Anterior cingulate cortex (tissue), 58 donors: ENCODE results near the gene CSF2.
"Not testable (repeated sequence)": the region's sequence is repeated elsewhere in the genome, so short reads cannot be mapped to it uniquely, and the experiment has no call there.

ENCODE experiments used
- DNase-seq, 58 donors: peaks; one replicate each; lab custom pipeline; 2025; lab: John Stamatoyannopoulos, UW

CSF2 gene

GRCh38 chr5:132105688-132106087 lies 32.1 kb downstream of the CSF2 start:
- DNase-seq = no peak

GRCh38 chr5:132108495-132108894 lies 34.9 kb downstream of the CSF2 start:
- DNase-seq = not testable (repeated sequence)

- not testable (repeated sequence) for DNase-seq
Observed at GRCh38 chr5:132108957-132109356, 35.4 kb downstream of the CSF2 start.

DNA sequence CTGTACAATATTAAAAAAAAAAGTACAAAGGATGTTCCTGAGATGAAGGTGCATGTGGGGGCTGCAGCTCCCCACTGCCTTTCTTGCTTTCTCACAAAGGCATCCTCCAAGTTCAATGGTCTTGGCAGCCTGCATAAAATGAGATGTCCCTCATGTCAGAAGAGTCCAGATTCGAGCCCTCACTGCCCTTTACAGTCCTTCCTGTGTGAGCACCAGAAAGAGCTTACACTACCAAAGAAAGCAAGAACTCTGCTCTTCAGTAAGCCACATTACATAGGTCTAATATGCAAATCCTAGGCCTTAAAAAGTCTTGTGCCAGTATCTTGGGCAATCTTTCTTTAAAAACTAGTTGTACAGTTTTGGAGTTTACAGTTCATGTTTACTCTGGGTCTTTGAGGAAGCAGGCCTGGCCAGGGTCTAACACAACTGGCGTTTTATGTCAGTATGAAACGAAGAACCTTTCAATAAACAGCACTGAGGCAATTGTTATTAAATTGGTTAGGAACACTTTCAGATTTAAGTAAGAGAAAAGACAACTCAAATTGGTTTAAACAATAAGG lies 36.0 kb downstream of the CSF2 start:
- no peak for DNase-seq

DNA sequence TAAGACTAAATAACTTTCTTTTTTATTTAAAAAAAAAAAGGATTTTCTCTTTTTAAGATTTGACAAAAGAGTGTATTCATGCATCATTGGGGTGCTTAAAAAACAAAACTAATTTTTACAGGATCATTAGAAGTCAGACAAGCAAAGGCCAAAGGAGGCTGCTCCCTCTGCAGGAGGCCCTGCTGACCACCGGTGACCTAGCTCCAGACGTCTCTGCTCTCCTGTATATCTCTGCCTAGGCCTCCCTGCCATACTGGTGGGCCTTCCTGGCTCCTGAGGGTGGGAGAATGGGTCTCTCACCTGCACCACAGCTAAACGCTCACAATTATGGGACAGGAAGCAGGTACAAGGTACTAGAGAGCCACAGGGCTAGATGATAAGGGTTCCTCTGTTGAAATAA lies 36.6 kb downstream of the CSF2 start:
- no peak for DNase-seq

DNA sequence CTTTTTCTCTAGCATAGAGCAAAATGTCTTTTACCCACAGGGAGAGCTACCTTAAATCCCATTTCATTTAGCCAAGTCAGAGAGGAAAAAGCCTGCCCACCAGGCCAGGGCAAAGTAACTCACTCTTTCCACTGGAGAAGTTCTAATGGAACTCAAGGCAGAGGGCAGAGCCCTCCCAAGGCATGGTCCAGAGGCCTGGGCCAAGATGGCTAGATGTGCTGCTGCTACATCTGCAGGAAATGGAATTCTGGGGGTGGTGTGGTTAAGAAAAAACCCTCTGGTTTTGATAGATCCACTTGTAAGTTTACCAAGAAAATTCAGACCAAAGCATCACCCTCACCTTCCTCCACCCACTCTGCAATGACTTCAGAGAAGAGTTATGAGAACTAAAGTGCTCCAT lies 37.3 kb downstream of the CSF2 start:
- no peak for DNase-seq

DNA sequence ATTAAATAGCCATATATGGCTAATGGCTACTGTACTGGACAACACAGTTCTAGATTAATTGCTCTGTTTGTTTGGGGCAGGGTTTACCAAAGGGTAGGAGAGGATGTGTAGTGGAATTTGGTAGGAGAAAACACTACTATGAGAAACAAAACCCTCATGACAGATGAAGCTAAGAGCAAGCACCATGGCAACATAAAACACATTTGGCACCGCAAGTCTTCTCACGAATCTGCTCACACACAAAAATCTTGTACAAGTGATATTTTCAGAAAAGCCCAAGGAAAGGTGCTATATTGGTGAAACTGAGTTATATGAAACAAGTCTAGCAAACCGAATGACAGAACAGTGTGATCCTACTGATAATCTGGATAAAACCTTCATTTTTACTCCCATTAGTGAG lies 38.5 kb downstream of the CSF2 start:
- no peak for DNase-seq

- DNase-seq = no peak
Observed at GRCh38 chr5:132114150-132115121, 40.8 kb downstream of the CSF2 start.

DNA sequence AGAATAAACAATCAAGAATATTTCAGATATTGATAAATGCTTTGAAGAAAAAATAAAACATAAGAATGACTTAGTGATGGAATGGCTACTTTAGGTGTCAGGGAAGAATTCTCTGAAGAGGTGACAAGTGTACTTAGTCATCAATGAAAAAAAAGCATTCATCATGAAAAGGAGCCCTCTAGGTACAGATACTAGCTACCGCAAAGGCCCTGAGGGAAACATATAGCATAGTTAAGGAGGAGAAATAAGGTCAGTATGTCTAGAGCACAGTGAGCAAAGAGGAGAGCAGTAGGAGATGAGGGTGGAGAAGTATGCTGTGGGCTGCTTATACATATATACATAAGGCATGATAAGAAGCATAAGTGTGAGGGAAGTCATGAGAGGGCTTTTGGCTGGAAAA lies 41.8 kb downstream of the CSF2 start:
- no peak for DNase-seq

DNA sequence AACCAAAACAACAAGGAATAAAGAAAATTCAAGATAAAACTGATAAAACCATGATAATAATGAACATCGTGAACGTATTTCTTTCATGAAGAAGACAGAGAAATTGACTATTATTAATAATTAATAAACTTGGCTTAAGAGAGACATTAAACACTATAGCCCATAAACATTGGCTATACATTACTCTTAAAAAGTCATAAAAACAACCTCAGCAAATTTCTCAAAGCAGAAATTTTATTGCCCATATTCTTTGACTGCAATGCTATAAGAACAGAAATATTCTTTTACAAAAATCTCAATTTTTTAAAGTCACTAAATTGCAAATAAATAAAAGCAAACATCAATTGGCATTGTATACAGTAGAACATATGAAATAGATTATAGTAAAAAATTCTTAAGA lies 42.5 kb downstream of the CSF2 start:
- DNase-seq = no peak

DNA sequence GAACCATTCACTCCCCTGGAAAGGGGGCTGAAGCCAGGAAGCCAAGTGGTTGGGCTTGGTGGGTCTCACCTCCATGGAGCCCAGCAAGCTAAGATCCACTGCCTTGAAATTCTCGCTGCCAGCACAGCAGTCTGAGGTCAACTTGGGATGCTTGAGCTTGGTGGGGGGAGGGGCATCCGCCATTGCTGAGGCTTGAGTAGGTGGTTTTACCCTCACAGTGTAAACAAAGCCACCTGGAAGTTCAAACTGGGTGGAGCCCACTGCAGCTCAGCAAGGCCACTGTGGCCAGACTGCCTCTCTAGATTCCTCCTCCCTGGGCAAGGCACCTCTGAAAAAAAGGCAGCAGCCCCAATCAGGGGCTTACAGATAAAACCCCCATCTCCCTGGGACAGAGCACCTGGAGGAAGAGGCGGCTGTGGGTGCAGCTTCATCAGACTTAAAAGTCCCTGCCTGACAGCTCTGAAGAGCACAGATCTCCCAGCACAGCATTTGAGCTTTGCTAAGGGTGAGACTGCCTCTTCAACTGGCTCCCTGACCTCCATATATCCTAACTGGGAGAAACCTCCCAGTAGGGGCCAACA lies 43.4 kb downstream of the CSF2 start:
- not testable (repeated sequence) for DNase-seq

- not testable (repeated sequence) for DNase-seq
Observed at GRCh38 chr5:132120717-132121116, 47.1 kb downstream of the CSF2 start.

- DNase-seq = not testable (repeated sequence)
Observed at GRCh38 chr5:132122971-132123370, 49.4 kb downstream of the CSF2 start.

GRCh38 chr5:132123578-132123977 lies 50.0 kb downstream of the CSF2 start:
- DNase-seq = not testable (repeated sequence)
